ENCODE measurements around the gene DUSP23. TPM values are rescaled to one million over a fixed set of nuclear protein-coding genes. Genes with fewer than 3 reads are reported as not detected.

DUSP23 gene
- total RNA-seq, 1 experiment from 2014 or later: 20.4 TPM

DNA sequence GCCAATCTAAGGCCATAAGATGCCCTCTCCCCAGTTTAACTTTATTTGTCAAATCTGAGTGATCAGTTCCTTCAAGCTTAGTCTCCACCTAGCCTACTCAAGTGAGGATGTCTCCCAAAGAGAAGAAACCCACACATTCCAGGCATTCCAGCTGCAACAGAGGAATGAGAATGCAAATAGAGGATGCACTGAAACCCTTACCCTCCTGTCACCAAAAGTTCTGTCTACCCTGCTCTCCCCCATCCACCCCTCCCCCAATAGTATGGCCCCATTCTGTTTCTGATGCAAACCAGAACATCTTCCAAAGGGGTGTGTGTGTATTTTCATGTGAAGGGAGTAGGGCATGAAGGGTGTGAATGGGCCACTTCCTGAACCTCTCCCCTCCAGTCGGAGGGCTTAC lies 3.0 kb downstream of the DUSP23 start:
- no peak overlapping the region for H3K4me2 ChIP-seq (ENCODE audit: low read length)
- no peaks in the 10 kb centered on the region for H3K27me3 ChIP-seq (ENCODE audit: low read length)
- ATAC-seq (no peak), DNase-seq (no peak)
- intact Hi-C loops (cut with micrococcal nuclease): no loop called here
- no peak for TF ChIP-seq EZH2 (IDR thresholded peaks at IDR 0.05; ENCODE audit: low read length, unreplicated experiment)
- no peak for TF ChIP-seq EZH2phosphoT487 (IDR thresholded peaks at IDR 0.05; ENCODE audit: borderline replicate concordance, low read length)
- TF ChIP-seq, protein P1, sequence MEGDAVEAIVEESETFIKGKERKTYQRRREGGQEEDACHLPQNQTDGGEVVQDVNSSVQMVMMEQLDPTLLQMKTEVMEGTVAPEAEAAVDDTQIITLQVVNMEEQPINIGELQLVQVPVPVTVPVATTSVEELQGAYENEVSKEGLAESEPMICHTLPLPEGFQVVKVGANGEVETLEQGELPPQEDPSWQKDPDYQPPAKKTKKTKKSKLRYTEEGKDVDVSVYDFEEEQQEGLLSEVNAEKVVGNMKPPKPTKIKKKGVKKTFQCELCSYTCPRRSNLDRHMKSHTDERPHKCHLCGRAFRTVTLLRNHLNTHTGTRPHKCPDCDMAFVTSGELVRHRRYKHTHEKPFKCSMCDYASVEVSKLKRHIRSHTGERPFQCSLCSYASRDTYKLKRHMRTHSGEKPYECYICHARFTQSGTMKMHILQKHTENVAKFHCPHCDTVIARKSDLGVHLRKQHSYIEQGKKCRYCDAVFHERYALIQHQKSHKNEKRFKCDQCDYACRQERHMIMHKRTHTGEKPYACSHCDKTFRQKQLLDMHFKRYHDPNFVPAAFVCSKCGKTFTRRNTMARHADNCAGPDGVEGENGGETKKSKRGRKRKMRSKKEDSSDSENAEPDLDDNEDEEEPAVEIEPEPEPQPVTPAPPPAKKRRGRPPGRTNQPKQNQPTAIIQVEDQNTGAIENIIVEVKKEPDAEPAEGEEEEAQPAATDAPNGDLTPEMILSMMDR (conservative IDR thresholded peaks at IDR 0.05; ENCODE audit: low read depth, low read length): no peak
- no peak overlapping the region for H3K9ac ChIP-seq (ENCODE audit: low read length)
- H3K4me1 ChIP-seq (ENCODE audit: insufficient read depth, low read length): peaks cover 19% of the 10 kb centered on the region
- no peak overlapping the region for H3K4me3 ChIP-seq (ENCODE audit: low read length)
- H3K27ac ChIP-seq (ENCODE audit: low read length): no peak overlapping the region
- CTCF ChIA-PET: no interaction called here
- H4K20me1 ChIP-seq (ENCODE audit: low read length): no peaks in the 10 kb centered on the region
- H3K79me2 ChIP-seq (ENCODE audit: low read length): no peaks in the 10 kb centered on the region
- no TSS peak for BruUV-seq (replicated peaks)
- H3K36me3 ChIP-seq (ENCODE audit: low read depth, low read length): no peaks in the 10 kb centered on the region
- no peak overlapping the region for H2AFZ ChIP-seq (ENCODE audit: low read length)
- no peaks in the 10 kb centered on the region for H3K9me3 ChIP-seq (ENCODE audit: low read length)
- H3K9me2 ChIP-seq (replicated peaks; ENCODE audit: low read length): no peaks in the 10 kb centered on the region
- H3F3A ChIP-seq (ENCODE audit: low read length, unreplicated experiment): no peaks in the 10 kb centered on the region
- POLR2A ChIA-PET (ENCODE audit: unreplicated experiment): no interaction called here

- no peak overlapping the region for H3K9ac ChIP-seq (ENCODE audit: low read length)
Measured at GRCh38 chr1:159786465-159786864, 5.7 kb downstream of the DUSP23 start.

GRCh38 chr1:159786966-159787365 lies 6.2 kb downstream of the DUSP23 start:
- ChIA-PET CTCF (no interaction called here), POLR2A (ENCODE audit: unreplicated experiment) (no interaction called here)
- no peak for TF ChIP-seq EZH2 (IDR thresholded peaks at IDR 0.05; ENCODE audit: low read length, unreplicated experiment)
- H3K9ac ChIP-seq (ENCODE audit: low read length): no peak overlapping the region
- H3F3A ChIP-seq (ENCODE audit: low read length, unreplicated experiment): no peaks in the 10 kb centered on the region
- no TSS peak for BruUV-seq (replicated peaks)
- 0 out of 2 replicates have a peak, but pooled peaks cover 5% of the 10 kb centered on the region for H3K4me1 ChIP-seq (ENCODE audit: insufficient read depth, low read length)
- no peak overlapping the region for H2AFZ ChIP-seq (ENCODE audit: low read length)
- H3K79me2 ChIP-seq (ENCODE audit: low read length): no peaks in the 10 kb centered on the region
- H3K9me3 ChIP-seq (ENCODE audit: low read length): no peaks in the 10 kb centered on the region
- no peak overlapping the region for H3K4me2 ChIP-seq (ENCODE audit: low read length)
- ATAC-seq: no peak
- no peak for DNase-seq
- no peaks in the 10 kb centered on the region for H4K20me1 ChIP-seq (ENCODE audit: low read length)
- no peak overlapping the region for H3K4me3 ChIP-seq (ENCODE audit: low read length)
- no peaks in the 10 kb centered on the region for H3K9me2 ChIP-seq (replicated peaks; ENCODE audit: low read length)
- H3K27me3 ChIP-seq (ENCODE audit: low read length): no peaks in the 10 kb centered on the region
- intact Hi-C loops (cut with micrococcal nuclease): no loop called here
- H3K27ac ChIP-seq (ENCODE audit: low read length): no peak overlapping the region
- no peaks in the 10 kb centered on the region for H3K36me3 ChIP-seq (ENCODE audit: low read depth, low read length)

More at GRCh38 chr1:159786465-159786864, 5.7 kb downstream of the DUSP23 start:
- no peaks in the 10 kb centered on the region for H4K20me1 ChIP-seq (ENCODE audit: low read length)
- no TSS peak for BruUV-seq (replicated peaks)
- no peak for DNase-seq
- H3K36me3 ChIP-seq (ENCODE audit: low read depth, low read length): no peaks in the 10 kb centered on the region
- TF ChIP-seq EZH2 (IDR thresholded peaks at IDR 0.05; ENCODE audit: low read length, unreplicated experiment) (no peak), EZH2phosphoT487 (IDR thresholded peaks at IDR 0.05; ENCODE audit: borderline replicate concordance, low read length) (no peak)
- TF ChIP-seq, protein P1 (conservative IDR thresholded peaks at IDR 0.05; ENCODE audit: low read depth, low read length): no peak
- H3K4me1 ChIP-seq (ENCODE audit: insufficient read depth, low read length): 0 out of 2 replicates have a peak, but pooled peaks cover 5% of the 10 kb centered on the region
- intact Hi-C loops (cut with micrococcal nuclease): no loop called here
- H3K4me3 ChIP-seq (ENCODE audit: low read length): no peak overlapping the region
- no peaks in the 10 kb centered on the region for H3K79me2 ChIP-seq (ENCODE audit: low read length)
- CTCF ChIA-PET: interaction anchor here (0.5 kb wide), 1 partner anchor 12 kb away, joined by 3 read pairs; no protein-coding TSS in a partner anchor
- POLR2A ChIA-PET (ENCODE audit: unreplicated experiment): no interaction called here
- H3K9me2 ChIP-seq (replicated peaks; ENCODE audit: low read length): no peaks in the 10 kb centered on the region
- H3K9me3 ChIP-seq (ENCODE audit: low read length): no peaks in the 10 kb centered on the region
- no peak for ATAC-seq
- no peaks in the 10 kb centered on the region for H3F3A ChIP-seq (ENCODE audit: low read length, unreplicated experiment)
- no peak overlapping the region for H3K27ac ChIP-seq (ENCODE audit: low read length)
- no peak overlapping the region for H2AFZ ChIP-seq (ENCODE audit: low read length)
- no peak overlapping the region for H3K4me2 ChIP-seq (ENCODE audit: low read length)
- H3K27me3 ChIP-seq (ENCODE audit: low read length): no peaks in the 10 kb centered on the region

All from PC-3 (cell line).